Measurements from ENCODE around the gene CAMTA1. TPM values are rescaled to one million over a fixed set of nuclear protein-coding genes. Genes with fewer than 3 reads are reported as not detected.

Gene CAMTA1
- total and polyA plus RNA-seq, 4 donors: 90.5 to 236 (median 195) TPM

- Histone ChIP-seq H3K27ac (ENCODE audit: low read depth, low read length) (no peak overlapping the region), H3K27me3 (ENCODE audit: control insufficient read depth, insufficient read depth, low read length) (no peaks in the 10 kb centered on the region), H3K4me3 (ENCODE audit: low read depth, low read length) (no peak overlapping the region), H3K9me3 (ENCODE audit: control insufficient read depth, insufficient read depth, low read length) (no peaks in the 10 kb centered on the region), H3K36me3 (ENCODE audit: control insufficient read depth, insufficient read depth, low read length) (peaks cover 2% of the 10 kb centered on the region), H3K4me1 (ENCODE audit: control insufficient read depth, insufficient read depth, low read length) (peaks cover 25% of the 10 kb centered on the region)
- 87% methylated on average over 7 of the region's 7 CpGs for WGBS (ENCODE audit: insufficient coverage)
- DNase-seq (ENCODE audit: low read depth in 4 of 6, low spot score in 6 of 6): no peak
These were observed 318.1 kb downstream of the CAMTA1 start for GRCh38 chr1:7103361-7103782.

GRCh38 chr1:7103874-7104273 is 318.6 kb downstream of the CAMTA1 start:
- H3K4me1 ChIP-seq (ENCODE audit: control insufficient read depth, insufficient read depth, low read length): peaks cover 25% of the 10 kb centered on the region
- 77% methylated on average over 6 of the region's 6 CpGs for WGBS (ENCODE audit: insufficient coverage)
- peaks cover 2% of the 10 kb centered on the region for H3K36me3 ChIP-seq (ENCODE audit: control insufficient read depth, insufficient read depth, low read length)
- H3K4me3 ChIP-seq (ENCODE audit: low read depth, low read length): no peak overlapping the region
- DNase-seq (ENCODE audit: low read depth in 4 of 6, low spot score in 6 of 6): no peak
- H3K27me3 ChIP-seq (ENCODE audit: control insufficient read depth, insufficient read depth, low read length): no peaks in the 10 kb centered on the region
- no peaks in the 10 kb centered on the region for H3K9me3 ChIP-seq (ENCODE audit: control insufficient read depth, insufficient read depth, low read length)
- H3K27ac ChIP-seq (ENCODE audit: low read depth, low read length): no peak overlapping the region

- no peaks in the 10 kb centered on the region for H3K27me3 ChIP-seq (ENCODE audit: control insufficient read depth, insufficient read depth, low read length)
- H3K27ac ChIP-seq (ENCODE audit: low read depth, low read length): no peak overlapping the region
- peaks cover 2% of the 10 kb centered on the region for H3K36me3 ChIP-seq (ENCODE audit: control insufficient read depth, insufficient read depth, low read length)
- no peak for DNase-seq (ENCODE audit: low read depth in 4 of 6, low spot score in 6 of 6)
- no peak overlapping the region for H3K4me3 ChIP-seq (ENCODE audit: low read depth, low read length)
- H3K9me3 ChIP-seq (ENCODE audit: control insufficient read depth, insufficient read depth, low read length): no peaks in the 10 kb centered on the region
- H3K4me1 ChIP-seq (ENCODE audit: control insufficient read depth, insufficient read depth, low read length): peaks cover 25% of the 10 kb centered on the region
- WGBS (ENCODE audit: insufficient coverage): 39% methylated on average over 2 of the region's 2 CpGs
These were observed 319.1 kb downstream of the CAMTA1 start for GRCh38 chr1:7104339-7104738.

GRCh38 chr1:7105269-7105668 is 320.0 kb downstream of the CAMTA1 start:
- no peaks in the 10 kb centered on the region for H3K9me3 ChIP-seq (ENCODE audit: control insufficient read depth, insufficient read depth, low read length)
- DNase-seq (ENCODE audit: low read depth in 4 of 6, low spot score in 6 of 6): no peak
- H3K27me3 ChIP-seq (ENCODE audit: control insufficient read depth, insufficient read depth, low read length): no peaks in the 10 kb centered on the region
- H3K4me1 ChIP-seq (ENCODE audit: control insufficient read depth, insufficient read depth, low read length): peaks cover 25% of the 10 kb centered on the region
- 80% methylated on average over 6 of the region's 7 CpGs for WGBS (ENCODE audit: insufficient coverage)
- H3K36me3 ChIP-seq (ENCODE audit: control insufficient read depth, insufficient read depth, low read length): peaks cover 2% of the 10 kb centered on the region
- no peak overlapping the region for H3K4me3 ChIP-seq (ENCODE audit: low read depth, low read length)
- H3K27ac ChIP-seq (ENCODE audit: low read depth, low read length): no peak overlapping the region

- Histone ChIP-seq H3K27ac (ENCODE audit: low read depth, low read length) (no peak overlapping the region), H3K36me3 (ENCODE audit: control insufficient read depth, insufficient read depth, low read length) (peaks cover 2% of the 10 kb centered on the region), H3K9me3 (ENCODE audit: control insufficient read depth, insufficient read depth, low read length) (no peaks in the 10 kb centered on the region), H3K4me3 (ENCODE audit: low read depth, low read length) (no peak overlapping the region), H3K4me1 (ENCODE audit: control insufficient read depth, insufficient read depth, low read length) (peaks cover 20% of the 10 kb centered on the region), H3K27me3 (ENCODE audit: control insufficient read depth, insufficient read depth, low read length) (no peaks in the 10 kb centered on the region)
- 89% methylated on average over 6 of the region's 15 CpGs for WGBS (ENCODE audit: insufficient coverage)
- DNase-seq (ENCODE audit: low read depth in 4 of 6, low spot score in 6 of 6): no peak
These were observed 321.3 kb downstream of the CAMTA1 start for GRCh38 chr1:7106442-7107108.

GRCh38 chr1:7107109-7107830 is 322.0 kb downstream of the CAMTA1 start:
- no peak overlapping the region for H3K27ac ChIP-seq (ENCODE audit: low read depth, low read length)
- peaks cover 20% of the 10 kb centered on the region for H3K4me1 ChIP-seq (ENCODE audit: control insufficient read depth, insufficient read depth, low read length)
- DNase-seq (ENCODE audit: low read depth in 4 of 6, low spot score in 6 of 6): no peak
- no peaks in the 10 kb centered on the region for H3K9me3 ChIP-seq (ENCODE audit: control insufficient read depth, insufficient read depth, low read length)
- 43% methylated on average over 17 of the region's 17 CpGs for whole genome bisulfite sequencing (ENCODE audit: insufficient coverage)
- H3K4me3 ChIP-seq (ENCODE audit: low read depth, low read length): no peak overlapping the region
- peaks cover 2% of the 10 kb centered on the region for H3K36me3 ChIP-seq (ENCODE audit: control insufficient read depth, insufficient read depth, low read length)
- H3K27me3 ChIP-seq (ENCODE audit: control insufficient read depth, insufficient read depth, low read length): no peaks in the 10 kb centered on the region

GRCh38 chr1:7108251-7108650 is 323.0 kb downstream of the CAMTA1 start:
- DNase-seq (ENCODE audit: low read depth in 4 of 6, low spot score in 6 of 6): no peak
- no CpG with 5 or more reads among the region's 8 CpGs for WGBS (ENCODE audit: insufficient coverage)
- H3K4me1 ChIP-seq (ENCODE audit: control insufficient read depth, insufficient read depth, low read length): peaks cover 20% of the 10 kb centered on the region
- H3K27ac ChIP-seq (ENCODE audit: low read depth, low read length): no peak overlapping the region
- H3K27me3 ChIP-seq (ENCODE audit: control insufficient read depth, insufficient read depth, low read length): no peaks in the 10 kb centered on the region
- H3K9me3 ChIP-seq (ENCODE audit: control insufficient read depth, insufficient read depth, low read length): no peaks in the 10 kb centered on the region
- H3K4me3 ChIP-seq (ENCODE audit: low read depth, low read length): no peak overlapping the region
- H3K36me3 ChIP-seq (ENCODE audit: control insufficient read depth, insufficient read depth, low read length): peaks cover under 1% of the 10 kb centered on the region

GRCh38 chr1:7109901-7110300 is 324.6 kb downstream of the CAMTA1 start:
- Histone ChIP-seq H3K9me3 (ENCODE audit: control insufficient read depth, insufficient read depth, low read length) (no peaks in the 10 kb centered on the region), H3K4me3 (ENCODE audit: low read depth, low read length) (no peak overlapping the region), H3K4me1 (ENCODE audit: control insufficient read depth, insufficient read depth, low read length) (peaks cover 20% of the 10 kb centered on the region), H3K36me3 (ENCODE audit: control insufficient read depth, insufficient read depth, low read length) (no peaks in the 10 kb centered on the region), H3K27me3 (ENCODE audit: control insufficient read depth, insufficient read depth, low read length) (no peaks in the 10 kb centered on the region), H3K27ac (ENCODE audit: low read depth, low read length) (no peak overlapping the region)
- WGBS (ENCODE audit: insufficient coverage): 75% methylated on average over 3 of the region's 3 CpGs
- no peak for DNase-seq (ENCODE audit: low read depth in 4 of 6, low spot score in 6 of 6)

- H3K27me3 ChIP-seq (ENCODE audit: control insufficient read depth, insufficient read depth, low read length): no peaks in the 10 kb centered on the region
- peaks cover 20% of the 10 kb centered on the region for H3K4me1 ChIP-seq (ENCODE audit: control insufficient read depth, insufficient read depth, low read length)
- peak in 1 of 6 donors; percentile 81 for DNase-seq (ENCODE audit: low read depth in 4 of 6, low spot score in 6 of 6)
- H3K27ac ChIP-seq (ENCODE audit: low read depth, low read length): no peak overlapping the region
- no peaks in the 10 kb centered on the region for H3K36me3 ChIP-seq (ENCODE audit: control insufficient read depth, insufficient read depth, low read length)
- no peak overlapping the region for H3K4me3 ChIP-seq (ENCODE audit: low read depth, low read length)
- WGBS (ENCODE audit: insufficient coverage): 69% methylated on average over 6 of the region's 8 CpGs
- no peaks in the 10 kb centered on the region for H3K9me3 ChIP-seq (ENCODE audit: control insufficient read depth, insufficient read depth, low read length)
These were observed 325.1 kb downstream of the CAMTA1 start for GRCh38 chr1:7110321-7110720.

- WGBS (ENCODE audit: insufficient coverage): 86% methylated on average over 5 of the region's 10 CpGs
- Histone ChIP-seq H3K9me3 (ENCODE audit: control insufficient read depth, insufficient read depth, low read length) (no peaks in the 10 kb centered on the region), H3K4me3 (ENCODE audit: low read depth, low read length) (no peak overlapping the region), H3K27me3 (ENCODE audit: control insufficient read depth, insufficient read depth, low read length) (no peaks in the 10 kb centered on the region), H3K36me3 (ENCODE audit: control insufficient read depth, insufficient read depth, low read length) (no peaks in the 10 kb centered on the region), H3K27ac (ENCODE audit: low read depth, low read length) (no peak overlapping the region), H3K4me1 (ENCODE audit: control insufficient read depth, insufficient read depth, low read length) (peaks cover 20% of the 10 kb centered on the region)
- no peak for DNase-seq (ENCODE audit: low read depth in 4 of 6, low spot score in 6 of 6)
These were observed 326.6 kb downstream of the CAMTA1 start for GRCh38 chr1:7111853-7112252.
